Measurements from ENCODE around the gene ECI1.

GRCh38 chr16:2200313-2200712, 51.1 kb downstream of the ECI1 start:
- TF ChIP-seq ZNF557 (CRISPR knock-in tag; IDR thresholded peaks at IDR 0.05): no peak
- no peak for TF ChIP-seq REST (IDR thresholded peaks at IDR 0.05; ENCODE audit: borderline replicate concordance in 1 of 2, low read depth in 1 of 2, low read length in 2 of 2)
- TF ChIP-seq TBP (CRISPR knock-in tag; IDR thresholded peaks at IDR 0.05): no peak
- no peak for TF ChIP-seq ZBTB2 (CRISPR knock-in tag; IDR thresholded peaks at IDR 0.05; ENCODE audit: low read depth)
- no peak for TF ChIP-seq POLR2A (IDR thresholded peaks at IDR 0.05; ENCODE audit: insufficient read depth in 1 of 2, low read depth in 2 of 2, low read length in 2 of 2)
- no peak for TF ChIP-seq ZNF3 (CRISPR knock-in tag; IDR thresholded peaks at IDR 0.05)
- no peak for TF ChIP-seq HNRNPUL1 (IDR thresholded peaks at IDR 0.05; ENCODE audit: low read depth, low read length)
- no peak for TF ChIP-seq ZNF503 (CRISPR knock-in tag; IDR thresholded peaks at IDR 0.05)
- no peak for TF ChIP-seq HIVEP1 (CRISPR knock-in tag; IDR thresholded peaks at IDR 0.05)
- no peak for TF ChIP-seq SUZ12 (IDR thresholded peaks at IDR 0.05; ENCODE audit: low read depth, low read length)

All from HepG2 (cell line).